WERI-Rb-1 (cell line): Measurements from ENCODE around the gene CATSPERD.

Experiments used
- DNase-seq: peaks from one replicate; pipeline ENCODE4 v3.0.0-alpha.2; 2020
- H3K27ac ChIP-seq: fragments of 250-450 bp; sonication (Bioruptor Pico); 2 replicates; pipeline ENCODE4 v1.5.1; 2020; ENCODE audit warnings: mild to moderate bottlenecking, moderate library complexity
- H3K27me3 ChIP-seq: fragments of 250-450 bp; sonication (Bioruptor Pico); 2 replicates; pipeline ENCODE4 v1.5.1; 2021; ENCODE audit warnings: mild to moderate bottlenecking, low read depth, moderate library complexity; ENCODE audit not compliant: insufficient read depth, severe bottlenecking
- H3K36me3 ChIP-seq: fragments of 250-450 bp; sonication (Bioruptor Pico); 2 replicates; pipeline ENCODE4 v1.5.1; 2020; ENCODE audit warnings: mild to moderate bottlenecking, moderate library complexity
- H3K4me3 ChIP-seq: 2 replicates; pipeline ENCODE4 v1.5.1; 2011; ENCODE audit warnings: low read depth, mild to moderate bottlenecking, control low read depth, low read length
- H3K9me3 ChIP-seq: fragments of 250-450 bp; sonication (Bioruptor Pico); 2 replicates; pipeline ENCODE4 v1.5.1; 2021; ENCODE audit warnings: mild to moderate bottlenecking, moderate library complexity; ENCODE audit not compliant: severe bottlenecking
- CTCF ChIP-seq: IDR thresholded peaks from 2 replicates; pipeline ENCODE4 v1.5.1; 2011; ENCODE audit warnings: low read depth, mild to moderate bottlenecking, control low read depth, inconsistent platforms, low read length

CATSPERD gene

DNA sequence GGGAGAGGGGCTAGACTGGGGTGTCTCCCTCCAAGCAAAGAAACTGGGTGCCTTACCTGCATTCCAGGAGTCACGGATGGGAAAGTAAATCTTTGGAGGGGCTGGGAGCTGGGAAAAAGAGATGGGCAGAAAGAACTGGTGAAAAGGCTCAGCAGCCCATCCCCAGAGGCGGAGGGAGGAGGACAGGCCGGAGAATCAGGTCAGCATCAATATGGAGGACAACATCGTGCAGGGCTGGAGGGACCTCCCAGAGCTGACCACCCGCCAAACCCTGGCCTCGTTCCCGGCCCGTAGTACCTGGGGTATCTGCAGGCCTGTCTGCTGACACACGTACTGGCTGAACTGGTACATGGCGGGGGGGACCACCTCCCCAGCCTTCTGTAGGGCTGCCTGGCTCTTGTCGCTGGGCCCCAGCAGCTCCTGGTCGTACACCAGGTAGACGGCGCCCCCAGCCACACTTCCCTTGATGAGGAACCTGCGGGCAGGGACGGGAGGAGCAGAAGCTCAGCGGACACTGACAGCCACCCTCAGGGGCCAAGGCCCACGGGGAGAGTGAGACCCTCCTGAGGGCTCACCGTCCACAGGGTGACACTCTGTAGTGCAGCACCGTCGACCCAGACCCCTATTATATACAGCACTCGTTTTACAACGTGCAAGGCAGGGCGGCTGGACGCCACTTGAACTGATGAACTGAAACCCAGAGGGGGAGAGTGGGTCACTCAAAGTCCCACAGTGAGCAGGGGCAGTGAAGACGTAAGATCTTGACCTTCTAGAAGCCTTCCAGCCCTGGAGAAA lies 41.0 kb upstream of the CATSPERD start:
- H3K9me3 ChIP-seq = no peaks in the 10 kb centered on the region
- peak overlapping the region; percentile 89 for H3K27ac ChIP-seq

GRCh38 chr19:5680084-5680436 lies 40.4 kb upstream of the CATSPERD start:
- H3K27me3 ChIP-seq = no peaks in the 10 kb centered on the region
- no peak for DNase-seq
- peak overlapping the region; percentile 92 for H3K4me3 ChIP-seq
- no peak for TF ChIP-seq CTCF
- peak overlapping the region; percentile 89 for H3K27ac ChIP-seq
- H3K9me3 ChIP-seq = no peaks in the 10 kb centered on the region
- H3K36me3 ChIP-seq = peaks cover 13% of the 10 kb centered on the region

More for the DNA sequence above, 41.0 kb upstream of the CATSPERD start:
- no peak for DNase-seq
- TF ChIP-seq CTCF = no peak
- Histone ChIP-seq H3K4me3 (peak overlapping the region; percentile 92), H3K27me3 (no peaks in the 10 kb centered on the region), H3K36me3 (peaks cover 13% of the 10 kb centered on the region)

DNA sequence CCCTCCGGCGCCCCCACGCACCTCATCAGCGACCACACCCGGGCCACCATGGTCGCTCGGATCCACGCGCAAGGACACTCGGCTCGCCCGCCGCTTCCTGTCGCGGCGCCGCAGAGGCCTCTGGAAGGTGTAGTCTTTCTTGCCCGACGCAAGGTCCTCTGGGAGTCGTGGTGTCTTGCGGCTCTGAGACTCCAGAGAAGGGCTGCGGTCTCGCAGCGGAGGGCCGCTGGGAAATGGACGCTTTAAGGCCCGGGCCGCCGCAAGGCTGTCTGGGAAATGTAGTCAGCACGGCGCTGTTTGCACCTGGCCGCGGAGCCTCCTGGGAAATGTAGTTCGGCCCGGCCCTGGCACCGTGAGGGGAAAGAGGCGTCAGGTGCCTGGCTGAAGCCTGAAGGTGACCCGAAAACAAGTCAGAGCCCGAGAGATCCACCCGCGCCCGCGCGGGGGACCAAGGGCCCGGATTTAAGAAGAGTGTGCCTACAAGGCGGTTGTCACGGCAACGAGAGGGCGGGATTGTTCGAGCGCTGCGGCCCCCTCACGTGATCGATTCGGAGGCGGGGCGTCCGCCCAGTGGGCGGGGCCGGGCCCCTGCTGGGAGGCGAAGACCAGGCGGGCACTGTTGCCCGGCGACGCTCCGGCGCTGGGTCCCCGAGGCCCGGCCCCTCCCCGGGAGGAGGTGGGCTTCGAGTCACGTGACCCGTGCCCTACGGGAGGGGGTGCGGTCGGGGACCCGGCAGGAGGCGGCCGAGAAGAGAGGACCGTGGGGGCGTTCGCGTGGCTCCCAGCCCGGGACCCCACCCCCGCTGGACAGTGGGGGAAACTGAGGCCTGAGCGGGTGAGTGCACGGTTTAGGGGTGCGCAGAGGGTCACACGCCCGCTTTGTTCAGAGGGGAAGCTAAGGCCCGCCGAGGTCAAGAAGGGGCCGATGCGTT lies 39.7 kb upstream of the CATSPERD start, which contains the start of the genes HSD11B1L and MICOS13:
Gene HSD11B1L, plus strand, starts transcription at position 591 of the 932 bp plus-strand sequence. CDS start 3,806 bp downstream, outside the sequence.
Gene MICOS13, minus strand, starts transcription at position 80 of the 932 bp plus-strand sequence. Its CDS starts 30 bp downstream, at position 50.
- DNase-seq = peak; percentile 98
- Histone ChIP-seq H3K9me3 (no peaks in the 10 kb centered on the region), H3K27me3 (no peaks in the 10 kb centered on the region), H3K27ac (peak within 1 kb of the TSS; percentile 89), H3K4me3 (peak within 1 kb of the TSS; percentile 92), H3K36me3 (peaks cover 11% of the 10 kb centered on the region)
- TF ChIP-seq CTCF = no peak

DNA sequence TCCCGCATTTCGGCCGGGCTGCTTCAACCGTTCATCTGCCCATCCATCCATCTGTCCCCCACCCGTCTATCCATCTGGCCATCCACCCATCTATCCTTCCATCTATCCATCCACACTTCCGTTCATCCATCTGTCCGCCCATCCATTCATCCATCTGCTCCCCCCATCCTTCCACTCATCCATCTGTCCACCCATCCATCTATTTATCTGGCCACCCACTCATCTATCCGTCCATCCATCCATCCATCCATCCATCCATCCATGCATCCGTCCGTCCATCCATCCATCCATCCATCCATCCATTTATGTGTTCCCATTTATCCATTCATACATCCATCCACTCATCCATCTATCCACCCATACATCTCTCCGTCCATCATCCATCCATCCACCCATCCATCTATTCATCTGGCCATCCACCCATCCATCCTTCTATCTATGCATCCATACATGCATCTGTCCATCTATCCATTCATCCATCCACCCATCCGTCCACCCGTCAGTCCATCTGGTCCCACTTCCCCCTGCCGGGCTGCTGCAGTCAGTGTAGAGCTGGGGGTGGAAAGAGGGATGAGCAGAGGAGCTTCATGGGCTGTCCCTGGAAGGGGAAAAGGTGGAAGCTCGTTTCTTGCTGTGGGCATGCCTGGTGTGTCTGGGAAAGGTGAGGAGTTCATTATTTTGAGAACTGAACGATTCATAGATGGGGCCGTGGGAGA lies 38.9 kb upstream of the CATSPERD start:
- no peak for DNase-seq

More for the DNA sequence above, 38.9 kb upstream of the CATSPERD start:
- H3K9me3 ChIP-seq = no peaks in the 10 kb centered on the region
- H3K27me3 ChIP-seq = no peaks in the 10 kb centered on the region
- H3K4me3 ChIP-seq = peak overlapping the region; percentile 92
- H3K36me3 ChIP-seq = peaks cover 4% of the 10 kb centered on the region; the same call in 1 of the 2 replicates
- TF ChIP-seq CTCF = no peak
- H3K27ac ChIP-seq = no peak overlapping the region; the same call in 1 of the 2 replicates
